Measurements from ENCODE around the gene MYO7B.

- TF ChIP-seq CTCF (IDR thresholded peaks at IDR 0.05): no peak
- TF ChIP-seq POLR2A (IDR thresholded peaks at IDR 0.05): no peak
Observed at GRCh38 chr2:127648321-127648720, 112.8 kb downstream of the MYO7B start.
